Hepatocyte (in vitro differentiated cells): Measurements from ENCODE around the gene PPM1H. TPM values are rescaled to one million over a fixed set of nuclear protein-coding genes. Genes with fewer than 3 reads are reported as not detected.

Experiments used
- DNase-seq: peaks from one replicate; pipeline ENCODE4 v3.0.0-alpha.2; 2016; ENCODE audit warnings: low spot score
- H2AFZ ChIP-seq: fragments of 200-600 bp; sonication (generic); 2 replicates; pipeline ENCODE4 v1.6.0; 2016; ENCODE audit warnings: antibody characterized with exemption, mild to moderate bottlenecking
- H3K27ac ChIP-seq: fragments of 200-600 bp; sonication (generic); 2 replicates; pipeline ENCODE4 v1.5.1; 2016; ENCODE audit warnings: mild to moderate bottlenecking
- H3K27me3 ChIP-seq: fragments of 200-600 bp; sonication (generic); 2 replicates; pipeline ENCODE4 v1.6.1; 2016
- H3K36me3 ChIP-seq: fragments of 200-600 bp; sonication (generic); replicated peaks from 2 replicates; pipeline ENCODE4 v1.5.1; 2016; ENCODE audit warnings: low read depth; ENCODE audit not compliant: insufficient read depth
- H3K4me1 ChIP-seq: fragments of 200-600 bp; sonication (generic); 2 replicates; pipeline ENCODE4 v1.5.1; 2016; ENCODE audit warnings: mild to moderate bottlenecking, moderate library complexity; ENCODE audit not compliant: insufficient read depth
- H3K4me2 ChIP-seq: fragments of 200-600 bp; sonication (generic); 2 replicates; pipeline ENCODE4 v1.6.0; 2016
- H3K4me3 ChIP-seq: fragments of 200-600 bp; sonication (generic); 2 replicates; pipeline ENCODE4 v1.5.1; 2016; ENCODE audit warnings: mild to moderate bottlenecking
- H3K79me2 ChIP-seq: fragments of 200-600 bp; sonication (generic); 2 replicates; pipeline ENCODE4 v1.6.0; 2017; ENCODE audit warnings: mild to moderate bottlenecking
- H3K9me2 ChIP-seq: fragments of 200-600 bp; sonication (generic); replicated peaks from 2 replicates; pipeline ENCODE4 v1.6.0; 2017; ENCODE audit warnings: mild to moderate bottlenecking; ENCODE audit not compliant: insufficient read depth
- H3K9me3 ChIP-seq: fragments of 200-600 bp; sonication (generic); 2 replicates; pipeline ENCODE4 v1.5.1; 2016; ENCODE audit warnings: low read depth, mild to moderate bottlenecking
- H4K20me1 ChIP-seq: fragments of 200-600 bp; sonication (generic); 2 replicates; pipeline ENCODE4 v1.6.0; 2016; ENCODE audit warnings: mild to moderate bottlenecking; ENCODE audit not compliant: insufficient read depth, poor library complexity, severe bottlenecking
- EZH2 ChIP-seq: fragments of 200-600 bp; sonication (generic); IDR thresholded peaks from 2 replicates; pipeline ENCODE4 v1.6.1; 2016; ENCODE audit warnings: antibody characterized with exemption, mild to moderate bottlenecking, borderline replicate concordance
- EZH2phosphoT487 ChIP-seq: fragments of 200-600 bp; sonication (generic); IDR thresholded peaks from one replicate; pipeline ENCODE4 v1.6.1; 2018; ENCODE audit warnings: antibody characterized with exemption, mild to moderate bottlenecking, low read depth, moderate library complexity; ENCODE audit not compliant: unreplicated experiment, severe bottlenecking
- WGBS: methylation state at CpG from one replicate; pipeline ENCODE4 v1.1.6; 2016; ENCODE audit warnings: low lambda C conversion rate; ENCODE audit errors: missing lambda C conversion rate; 5-methylcytosine and 5-hydroxymethylcytosine counted together
- polyA plus RNA-seq: library from polyadenylated mRNA; unstranded; fragments of >200 nt; fragmentation: Nextera tagmentation; extraction: Ambion mirVana; gene quantifications from 2 replicates; pipeline ENCODE4 v1.2.1, GENCODE V29; 2016
- total RNA-seq: library from RNA; depleted of rRNA; stranded (reverse); fragments of >200 nt; gene quantifications from 2 replicates; pipeline ENCODE4 v1.2.3, GENCODE V29; 2014
- TF ChIP-seq, protein P1 (sequence below): fragments of 200-600 bp; sonication (generic); IDR thresholded peaks from 2 replicates; pipeline ENCODE4 v1.5.1; 2016; ENCODE audit warnings: antibody characterized with exemption, mild to moderate bottlenecking; ENCODE audit not compliant: poor library complexity

PPM1H gene
- total and polyA plus RNA-seq, 2 experiments from 2014 or later = 9.2 to 21.8 TPM

GRCh38 chr12:62656591-62657362 lies 278.2 kb downstream of the PPM1H start:
- Histone ChIP-seq H4K20me1 (no peaks in the 10 kb centered on the region), H3K4me3 (no peak overlapping the region), H3K79me2 (no peaks in the 10 kb centered on the region), H2AFZ (no peak overlapping the region), H3K27me3 (no peaks in the 10 kb centered on the region), H3K9me3 (no peaks in the 10 kb centered on the region), H3K36me3 (no peaks in the 10 kb centered on the region), H3K9me2 (no peaks in the 10 kb centered on the region), H3K27ac (no peak overlapping the region), H3K4me1 (no peaks in the 10 kb centered on the region), H3K4me2 (no peak overlapping the region)
- WGBS = 73% methylated on average over 6 of the region's 6 CpGs
- no peak for DNase-seq
- TF ChIP-seq EZH2 (no peak), EZH2phosphoT487 (no peak)
- TF ChIP-seq, protein P1, sequence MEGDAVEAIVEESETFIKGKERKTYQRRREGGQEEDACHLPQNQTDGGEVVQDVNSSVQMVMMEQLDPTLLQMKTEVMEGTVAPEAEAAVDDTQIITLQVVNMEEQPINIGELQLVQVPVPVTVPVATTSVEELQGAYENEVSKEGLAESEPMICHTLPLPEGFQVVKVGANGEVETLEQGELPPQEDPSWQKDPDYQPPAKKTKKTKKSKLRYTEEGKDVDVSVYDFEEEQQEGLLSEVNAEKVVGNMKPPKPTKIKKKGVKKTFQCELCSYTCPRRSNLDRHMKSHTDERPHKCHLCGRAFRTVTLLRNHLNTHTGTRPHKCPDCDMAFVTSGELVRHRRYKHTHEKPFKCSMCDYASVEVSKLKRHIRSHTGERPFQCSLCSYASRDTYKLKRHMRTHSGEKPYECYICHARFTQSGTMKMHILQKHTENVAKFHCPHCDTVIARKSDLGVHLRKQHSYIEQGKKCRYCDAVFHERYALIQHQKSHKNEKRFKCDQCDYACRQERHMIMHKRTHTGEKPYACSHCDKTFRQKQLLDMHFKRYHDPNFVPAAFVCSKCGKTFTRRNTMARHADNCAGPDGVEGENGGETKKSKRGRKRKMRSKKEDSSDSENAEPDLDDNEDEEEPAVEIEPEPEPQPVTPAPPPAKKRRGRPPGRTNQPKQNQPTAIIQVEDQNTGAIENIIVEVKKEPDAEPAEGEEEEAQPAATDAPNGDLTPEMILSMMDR = no peak

- 87% methylated on average over 8 of the region's 8 CpGs for WGBS
- no peak for DNase-seq
- no peak overlapping the region for H2AFZ ChIP-seq
- no peak overlapping the region for H3K4me3 ChIP-seq
- H3K36me3 ChIP-seq = no peaks in the 10 kb centered on the region
- H3K4me2 ChIP-seq = no peak overlapping the region
- no peak overlapping the region for H3K27ac ChIP-seq
- H3K9me3 ChIP-seq = no peaks in the 10 kb centered on the region
- H3K4me1 ChIP-seq = no peaks in the 10 kb centered on the region
- TF ChIP-seq, protein P1 = no peak
- TF ChIP-seq EZH2phosphoT487 = no peak
- no peak for TF ChIP-seq EZH2
- H3K27me3 ChIP-seq = no peaks in the 10 kb centered on the region
- H4K20me1 ChIP-seq = no peaks in the 10 kb centered on the region
- H3K9me2 ChIP-seq = no peaks in the 10 kb centered on the region
- H3K79me2 ChIP-seq = no peaks in the 10 kb centered on the region
Observed at GRCh38 chr12:62655666-62656151, 279.2 kb downstream of the PPM1H start.

DNA sequence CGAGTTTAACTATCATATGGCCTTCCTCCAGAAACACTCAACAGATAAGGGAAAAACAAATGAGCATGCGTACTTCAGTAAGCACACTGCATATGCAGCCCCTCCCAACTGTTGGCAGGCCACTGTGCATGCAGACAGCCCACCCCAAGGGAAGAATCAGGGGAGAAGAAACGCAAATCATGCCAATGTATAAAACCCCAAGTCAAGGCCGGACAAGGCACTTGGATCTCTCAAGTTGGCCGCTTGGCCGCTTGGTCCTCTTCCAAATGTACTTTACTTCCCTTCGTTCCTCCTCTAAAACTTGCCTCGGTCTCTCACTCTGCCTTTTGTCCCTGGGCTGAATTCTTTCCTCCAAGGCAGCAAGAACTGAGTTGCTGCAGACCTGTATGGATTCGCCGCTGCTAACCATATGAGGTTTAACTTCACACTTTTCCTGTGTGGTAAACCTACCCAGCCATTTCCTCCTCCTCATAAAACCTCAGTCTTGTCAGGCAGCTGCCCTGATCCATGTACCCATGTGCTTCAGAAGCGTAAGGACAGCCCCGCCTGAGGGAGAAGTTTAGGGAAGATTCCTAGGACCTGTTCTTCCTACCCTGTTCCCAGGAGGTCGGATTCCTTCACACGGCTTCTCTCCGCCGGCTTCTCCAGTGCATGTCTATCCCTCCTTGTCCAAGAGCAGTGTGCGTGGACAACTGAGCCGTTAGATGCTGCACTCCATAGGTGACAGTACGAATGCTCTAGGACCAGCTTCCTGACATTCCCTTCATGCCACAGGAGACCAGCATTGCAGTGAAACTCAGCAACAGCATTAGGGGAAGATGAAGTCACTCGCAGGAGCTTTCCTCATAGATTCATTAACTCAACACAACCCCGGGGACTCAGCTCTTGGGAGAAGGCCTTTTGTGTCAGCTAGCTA lies 280.4 kb downstream of the PPM1H start:
- Histone ChIP-seq H3K79me2 (no peaks in the 10 kb centered on the region), H3K4me2 (no peak overlapping the region), H3K27me3 (no peaks in the 10 kb centered on the region), H3K4me1 (no peaks in the 10 kb centered on the region), H3K9me2 (no peaks in the 10 kb centered on the region), H3K36me3 (no peaks in the 10 kb centered on the region), H3K27ac (no peak overlapping the region), H2AFZ (no peak overlapping the region), H3K4me3 (no peak overlapping the region), H3K9me3 (no peaks in the 10 kb centered on the region), H4K20me1 (no peaks in the 10 kb centered on the region)
- TF ChIP-seq, protein P1 = no peak
- TF ChIP-seq EZH2phosphoT487 = no peak
- no peak for TF ChIP-seq EZH2
- no peak for DNase-seq
- 90% methylated on average over 21 of the region's 21 CpGs for WGBS
